Nephron progenitor cell (in vitro differentiated cells): ENCODE data around the gene SLC2A2.

ENCODE experiments used
- DNase-seq: peaks from one replicate; pipeline ENCODE4 v3.0.0; 2021
- H3K27ac Mint-ChIP-seq: 2 replicates; pipeline ENCODE4 v1.8.0; 2021; ENCODE audit warnings: mild to moderate bottlenecking, moderate library complexity, mixed read lengths
- H3K27me3 Mint-ChIP-seq: 2 replicates; pipeline ENCODE4 v1.8.0; 2021; ENCODE audit warnings: mild to moderate bottlenecking, low read depth, mixed read lengths; ENCODE audit not compliant: poor library complexity
- H3K36me3 Mint-ChIP-seq: 2 replicates; pipeline ENCODE4 v1.8.0; 2021; ENCODE audit warnings: low read depth, mixed read lengths
- H3K4me1 Mint-ChIP-seq: 2 replicates; pipeline ENCODE4 v1.8.0; 2021; ENCODE audit warnings: mixed read lengths
- H3K4me3 Mint-ChIP-seq: 2 replicates; pipeline ENCODE4 v1.8.0; 2021; ENCODE audit warnings: mild to moderate bottlenecking, moderate library complexity, mixed read lengths
- H3K9me3 Mint-ChIP-seq: 2 replicates; pipeline ENCODE4 v1.8.0; 2021; ENCODE audit warnings: mild to moderate bottlenecking, moderate library complexity, mixed read lengths
- CTCF ChIP-seq: fragments of 200-600 bp; sonication (generic); IDR thresholded peaks from 2 replicates; pipeline ENCODE4 v1.5.0; 2021; ENCODE audit warnings: antibody characterized with exemption

The SLC2A2 gene

DNA sequence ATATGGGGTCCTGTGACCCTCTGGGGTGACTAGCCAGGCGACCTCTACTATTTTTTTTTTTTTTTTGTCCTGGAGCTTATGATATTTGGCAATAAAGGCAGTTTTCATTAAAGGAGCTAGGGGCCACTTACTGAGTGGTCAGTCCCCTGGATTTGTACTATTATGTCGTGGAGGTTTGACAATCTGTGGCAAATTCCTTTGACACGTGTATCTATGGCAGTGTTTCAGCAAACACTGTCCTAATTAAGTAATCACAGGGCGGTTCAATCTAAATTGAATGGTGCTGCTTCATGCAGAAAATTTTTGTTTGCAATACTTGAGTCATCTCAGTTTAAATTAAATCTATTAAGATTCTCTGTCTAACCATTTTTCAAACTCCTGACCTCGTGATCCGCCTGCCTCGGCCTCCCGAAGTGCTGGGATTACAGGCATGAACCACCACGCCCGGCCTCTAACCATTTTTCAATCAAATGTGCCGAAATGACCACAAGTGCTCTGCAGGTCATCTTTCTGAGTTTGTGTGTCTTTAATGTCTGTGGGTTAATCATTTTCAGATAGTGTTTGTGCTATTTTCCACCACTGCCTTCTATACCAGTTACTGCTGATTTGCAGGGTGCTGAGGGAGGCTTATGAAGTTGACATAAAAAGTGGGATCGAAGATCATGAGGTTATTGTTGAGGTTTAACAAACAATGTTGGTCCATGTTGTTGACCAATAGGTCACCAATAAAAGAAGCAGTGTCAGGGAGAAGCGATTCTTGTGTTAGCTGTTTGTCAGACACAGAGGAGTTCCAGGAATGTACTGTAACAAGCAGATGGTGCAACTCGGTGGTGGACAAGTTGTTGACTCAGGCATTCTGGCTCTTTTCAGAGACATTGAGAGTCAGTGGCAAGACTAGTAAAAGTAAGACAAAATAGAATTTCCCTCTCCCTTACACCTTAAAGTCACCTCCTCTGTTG is 18.6 kb upstream of the SLC2A2 start:
- DNase-seq: no peak
- Mint-ChIP-seq H3K27ac (no peak overlapping the region), H3K27me3 (no peaks in the 10 kb centered on the region), H3K36me3 (no peaks in the 10 kb centered on the region), H3K9me3 (no peaks in the 10 kb centered on the region), H3K4me1 (no peaks in the 10 kb centered on the region), H3K4me3 (no peak overlapping the region)
- no peak for TF ChIP-seq CTCF

GRCh38 chr3:171044384-171044783 is 17.9 kb upstream of the SLC2A2 start:
- no peak for TF ChIP-seq CTCF
- Mint-ChIP-seq H3K4me1 (no peaks in the 10 kb centered on the region), H3K27ac (no peak overlapping the region), H3K9me3 (no peaks in the 10 kb centered on the region), H3K27me3 (no peaks in the 10 kb centered on the region), H3K36me3 (no peaks in the 10 kb centered on the region), H3K4me3 (no peak overlapping the region)
- DNase-seq: no peak

DNA sequence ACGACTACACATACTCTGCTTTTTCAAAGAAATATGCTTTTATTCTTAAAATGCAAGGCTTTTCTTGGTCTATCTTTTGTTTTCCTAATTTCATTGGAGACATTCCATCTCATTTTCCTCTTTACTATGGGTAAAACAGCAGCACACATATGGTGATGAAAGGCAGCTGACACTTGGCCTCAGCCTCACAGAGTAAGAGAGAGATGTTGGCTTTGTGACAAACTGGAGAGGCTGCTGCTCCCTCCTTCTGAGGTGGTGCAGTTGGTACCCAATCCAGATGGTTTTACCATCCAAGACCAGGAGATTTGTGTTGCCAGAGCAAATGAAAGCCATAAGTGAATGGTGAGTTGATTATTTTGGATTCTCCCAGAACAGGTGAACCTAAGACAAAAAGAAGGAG is 13.2 kb upstream of the SLC2A2 start:
- H3K9me3 Mint-ChIP-seq: no peaks in the 10 kb centered on the region
- no peak overlapping the region for H3K4me3 Mint-ChIP-seq
- no peaks in the 10 kb centered on the region for H3K4me1 Mint-ChIP-seq
- no peak overlapping the region for H3K27ac Mint-ChIP-seq
- no peak for TF ChIP-seq CTCF
- H3K36me3 Mint-ChIP-seq: no peaks in the 10 kb centered on the region
- H3K27me3 Mint-ChIP-seq: peaks cover 8% of the 10 kb centered on the region
- DNase-seq: no peak

DNA sequence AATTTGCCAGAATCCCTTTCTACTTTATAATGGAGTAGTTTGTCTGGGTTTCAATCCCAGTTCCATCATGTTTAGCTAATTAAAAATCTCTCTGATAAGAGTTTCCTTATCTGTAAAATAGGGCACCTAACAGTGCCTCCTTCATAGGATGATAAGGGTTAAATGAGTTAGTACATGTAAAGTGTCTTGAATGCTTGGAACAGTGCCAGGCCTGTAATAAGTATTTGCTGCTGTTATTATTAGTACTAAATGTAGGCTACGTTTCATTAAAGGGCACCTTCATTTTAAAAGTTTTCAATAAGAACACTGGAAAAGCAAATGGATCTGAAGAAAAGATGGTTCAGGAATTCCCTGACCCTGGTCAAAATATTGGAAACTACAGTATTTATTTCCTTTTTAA is 11.8 kb upstream of the SLC2A2 start:
- H3K4me1 Mint-ChIP-seq: no peaks in the 10 kb centered on the region
- H3K4me3 Mint-ChIP-seq: no peak overlapping the region
- DNase-seq: no peak
- H3K9me3 Mint-ChIP-seq: no peaks in the 10 kb centered on the region
- H3K27me3 Mint-ChIP-seq: peaks cover 14% of the 10 kb centered on the region
- TF ChIP-seq CTCF: no peak
- H3K27ac Mint-ChIP-seq: no peak overlapping the region
- no peaks in the 10 kb centered on the region for H3K36me3 Mint-ChIP-seq

DNA sequence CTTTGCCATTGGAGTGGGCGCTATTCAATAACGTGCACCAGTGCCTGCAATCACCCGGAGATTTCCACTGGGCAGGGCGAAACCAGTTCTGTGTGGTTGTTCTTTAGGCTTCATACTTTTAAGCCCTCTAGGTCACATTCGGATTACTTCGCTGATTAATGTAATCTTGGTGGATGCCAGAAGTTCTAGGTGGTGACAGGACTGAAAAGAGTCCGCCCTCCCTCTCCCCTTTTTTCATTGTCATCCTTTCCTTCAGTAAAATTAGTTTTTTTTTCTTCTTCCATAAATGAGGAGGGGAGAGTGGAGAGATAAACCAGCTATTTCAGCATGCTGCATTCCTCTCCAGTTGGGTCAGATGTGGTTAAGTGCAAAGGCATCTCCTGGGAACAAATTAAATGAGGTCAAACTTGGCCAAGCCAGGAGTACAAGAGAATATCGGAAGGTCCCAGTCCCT is 2.3 kb upstream of the SLC2A2 start:
- no peak overlapping the region for H3K27ac Mint-ChIP-seq
- DNase-seq: no peak
- H3K4me1 Mint-ChIP-seq: no peaks in the 10 kb centered on the region
- no peaks in the 10 kb centered on the region for H3K27me3 Mint-ChIP-seq
- TF ChIP-seq CTCF: no peak
- H3K4me3 Mint-ChIP-seq: no peak overlapping the region
- H3K36me3 Mint-ChIP-seq: no peaks in the 10 kb centered on the region
- H3K9me3 Mint-ChIP-seq: no peaks in the 10 kb centered on the region
